Dendritic cell treated with granulocyte-macrophage colony-stimulating factor and Interleukin-4, amounts not matched to agents 40 ng/mL and 50 ng/mL, for 4 days (primary cell): ENCODE measurements around the gene MED15.
"Not testable (repeated sequence)": the region's sequence is repeated elsewhere in the genome, so short reads cannot be mapped to it uniquely, and the experiment has no call there.

Experiments used
- H3K27ac Mint-ChIP-seq: one replicate; pipeline ENCODE4 v1.8.0; 2022; ENCODE audit warnings: mild to moderate bottlenecking, mixed read lengths
- H3K27me3 Mint-ChIP-seq: one replicate; pipeline ENCODE4 v1.8.0; 2022; ENCODE audit warnings: mild to moderate bottlenecking, mixed read lengths
- H3K36me3 Mint-ChIP-seq: one replicate; pipeline ENCODE4 v1.8.0; 2022; ENCODE audit warnings: low read depth, mixed read lengths
- H3K4me1 Mint-ChIP-seq: one replicate; pipeline ENCODE4 v1.8.0; 2022; ENCODE audit warnings: low read depth, mixed read lengths
- H3K4me3 Mint-ChIP-seq: one replicate; pipeline ENCODE4 v1.8.0; 2022; ENCODE audit warnings: mild to moderate bottlenecking, moderate library complexity, mixed read lengths
- H3K9me3 Mint-ChIP-seq: one replicate; pipeline ENCODE4 v1.8.0; 2022; ENCODE audit warnings: mixed read lengths
- intact Hi-C: fragments of 100-400 bp; cut with micrococcal nuclease; formaldehyde crosslinking; loops from one replicate; pipeline ENCODE4 v1.15.0; 2022

MED15 gene

GRCh38 chr22:20585639-20586402 lies 78.4 kb downstream of the MED15 start:
- no peak overlapping the region for H3K27ac Mint-ChIP-seq
- no peaks in the 10 kb centered on the region for H3K4me1 Mint-ChIP-seq
- peaks cover 71% of the 10 kb centered on the region for H3K36me3 Mint-ChIP-seq

GRCh38 chr22:20586403-20586745 lies 79.0 kb downstream of the MED15 start:
- Mint-ChIP-seq H3K9me3 (no peaks in the 10 kb centered on the region), H3K4me3 (no peak overlapping the region), H3K4me1 (no peaks in the 10 kb centered on the region), H3K27ac (no peak overlapping the region), H3K36me3 (peaks cover 65% of the 10 kb centered on the region), H3K27me3 (no peaks in the 10 kb centered on the region)
- intact Hi-C loops = no loop called here

More at GRCh38 chr22:20585639-20586402, 78.4 kb downstream of the MED15 start:
- no peaks in the 10 kb centered on the region for H3K27me3 Mint-ChIP-seq
- H3K4me3 Mint-ChIP-seq = no peak overlapping the region
- intact Hi-C loops = no loop called here
- H3K9me3 Mint-ChIP-seq = no peaks in the 10 kb centered on the region

GRCh38 chr22:20587206-20587958 lies 80.0 kb downstream of the MED15 start:
- H3K27ac Mint-ChIP-seq = no peak overlapping the region
- no peaks in the 10 kb centered on the region for H3K4me1 Mint-ChIP-seq
- H3K36me3 Mint-ChIP-seq = peaks cover 55% of the 10 kb centered on the region
- intact Hi-C loops = no loop called here
- no peaks in the 10 kb centered on the region for H3K9me3 Mint-ChIP-seq
- no peak overlapping the region for H3K4me3 Mint-ChIP-seq
- H3K27me3 Mint-ChIP-seq = no peaks in the 10 kb centered on the region

- no peak overlapping the region for H3K4me3 Mint-ChIP-seq
- no peaks in the 10 kb centered on the region for H3K9me3 Mint-ChIP-seq
- no peaks in the 10 kb centered on the region for H3K27me3 Mint-ChIP-seq
- H3K36me3 Mint-ChIP-seq = peaks cover 46% of the 10 kb centered on the region
- intact Hi-C loops = no loop called here
- no peaks in the 10 kb centered on the region for H3K4me1 Mint-ChIP-seq
- H3K27ac Mint-ChIP-seq = no peak overlapping the region
Observed at GRCh38 chr22:20588092-20588842, 80.9 kb downstream of the MED15 start.

GRCh38 chr22:20588843-20589581 lies 81.6 kb downstream of the MED15 start:
- Mint-ChIP-seq H3K27me3 (no peaks in the 10 kb centered on the region), H3K9me3 (no peaks in the 10 kb centered on the region), H3K36me3 (peaks cover 39% of the 10 kb centered on the region), H3K4me1 (no peaks in the 10 kb centered on the region), H3K27ac (no peak overlapping the region), H3K4me3 (no peak overlapping the region)
- intact Hi-C loops = no loop called here

- Mint-ChIP-seq H3K4me1 (no peaks in the 10 kb centered on the region), H3K36me3 (peaks cover 30% of the 10 kb centered on the region), H3K4me3 (no peak overlapping the region), H3K27ac (no peak overlapping the region), H3K9me3 (no peaks in the 10 kb centered on the region), H3K27me3 (no peaks in the 10 kb centered on the region)
- intact Hi-C loops = no loop called here
Observed at GRCh38 chr22:20589614-20590476, 82.4 kb downstream of the MED15 start.

GRCh38 chr22:20590477-20591294 lies 83.3 kb downstream of the MED15 start:
- Mint-ChIP-seq H3K4me1 (no peaks in the 10 kb centered on the region), H3K27ac (no peak overlapping the region), H3K4me3 (no peak overlapping the region), H3K27me3 (no peaks in the 10 kb centered on the region), H3K9me3 (no peaks in the 10 kb centered on the region), H3K36me3 (peaks cover 22% of the 10 kb centered on the region)
- intact Hi-C loops = no loop called here

GRCh38 chr22:20591295-20591645 lies 83.9 kb downstream of the MED15 start:
- Mint-ChIP-seq H3K4me1 (no peaks in the 10 kb centered on the region), H3K27me3 (no peaks in the 10 kb centered on the region), H3K36me3 (peaks cover 16% of the 10 kb centered on the region), H3K9me3 (no peaks in the 10 kb centered on the region), H3K4me3 (no peak overlapping the region), H3K27ac (no peak overlapping the region)
- intact Hi-C loops = no loop called here

- H3K9me3 Mint-ChIP-seq = no peaks in the 10 kb centered on the region
- no peaks in the 10 kb centered on the region for H3K4me1 Mint-ChIP-seq
- intact Hi-C loops = no loop called here
- H3K27me3 Mint-ChIP-seq = no peaks in the 10 kb centered on the region
- no peak overlapping the region for H3K4me3 Mint-ChIP-seq
- no peak overlapping the region for H3K27ac Mint-ChIP-seq
- peaks cover 11% of the 10 kb centered on the region for H3K36me3 Mint-ChIP-seq
Observed at GRCh38 chr22:20591660-20592310, 84.4 kb downstream of the MED15 start.

- H3K27me3 Mint-ChIP-seq, H3K27ac Mint-ChIP-seq, intact Hi-C loops, H3K9me3 Mint-ChIP-seq, H3K4me1 Mint-ChIP-seq, H3K36me3 Mint-ChIP-seq, H3K4me3 Mint-ChIP-seq: not testable (repeated sequence)
Observed at GRCh38 chr22:20594038-20594437, 86.6 kb downstream of the MED15 start.

GRCh38 chr22:20594486-20594885 lies 87.1 kb downstream of the MED15 start:
- H3K27ac Mint-ChIP-seq = not testable (repeated sequence)

GRCh38 chr22:20595461-20595860 lies 88.1 kb downstream of the MED15 start:
- no peaks in the 10 kb centered on the region for H3K4me1 Mint-ChIP-seq
- no peak overlapping the region for H3K4me3 Mint-ChIP-seq
- H3K27ac Mint-ChIP-seq = no peak overlapping the region
- no peaks in the 10 kb centered on the region for H3K9me3 Mint-ChIP-seq
- no peaks in the 10 kb centered on the region for H3K36me3 Mint-ChIP-seq
- intact Hi-C loops = no loop called here
- H3K27me3 Mint-ChIP-seq = peaks cover 1% of the 10 kb centered on the region

More at GRCh38 chr22:20594486-20594885, 87.1 kb downstream of the MED15 start:
- H3K9me3 Mint-ChIP-seq, H3K4me3 Mint-ChIP-seq, H3K36me3 Mint-ChIP-seq, H3K4me1 Mint-ChIP-seq, H3K27me3 Mint-ChIP-seq, intact Hi-C loops: not testable (repeated sequence)
